ENCODE data around the gene RAET1G.
A peak's percentile ranks its signal among the peaks of the same experiment; 100 is the strongest.

The RAET1G gene

DNA sequence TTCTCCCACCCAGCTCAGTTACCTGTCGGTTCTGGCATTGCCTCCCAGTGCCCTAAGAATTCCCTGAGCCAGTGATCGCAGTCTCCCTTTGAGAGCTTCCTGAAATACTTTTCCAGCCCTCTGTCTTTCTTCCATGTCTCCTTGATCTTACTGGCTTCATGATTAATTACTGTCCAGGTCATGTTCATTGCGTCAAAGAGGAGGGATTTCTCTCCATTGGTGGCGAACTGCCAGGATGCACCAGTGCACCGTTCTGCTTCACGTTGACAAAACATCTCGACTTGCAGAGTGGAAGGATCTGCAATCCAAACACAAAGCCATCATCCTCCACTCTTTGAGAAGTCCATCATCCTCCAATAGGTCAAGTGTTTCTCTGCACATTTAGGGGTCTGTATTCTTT, 33.6 kb downstream of the RAET1G start:
- H3K4me3 ChIP-seq (ENCODE audit: low read length) = no peak overlapping the region
- TF ChIP-seq, protein P1, sequence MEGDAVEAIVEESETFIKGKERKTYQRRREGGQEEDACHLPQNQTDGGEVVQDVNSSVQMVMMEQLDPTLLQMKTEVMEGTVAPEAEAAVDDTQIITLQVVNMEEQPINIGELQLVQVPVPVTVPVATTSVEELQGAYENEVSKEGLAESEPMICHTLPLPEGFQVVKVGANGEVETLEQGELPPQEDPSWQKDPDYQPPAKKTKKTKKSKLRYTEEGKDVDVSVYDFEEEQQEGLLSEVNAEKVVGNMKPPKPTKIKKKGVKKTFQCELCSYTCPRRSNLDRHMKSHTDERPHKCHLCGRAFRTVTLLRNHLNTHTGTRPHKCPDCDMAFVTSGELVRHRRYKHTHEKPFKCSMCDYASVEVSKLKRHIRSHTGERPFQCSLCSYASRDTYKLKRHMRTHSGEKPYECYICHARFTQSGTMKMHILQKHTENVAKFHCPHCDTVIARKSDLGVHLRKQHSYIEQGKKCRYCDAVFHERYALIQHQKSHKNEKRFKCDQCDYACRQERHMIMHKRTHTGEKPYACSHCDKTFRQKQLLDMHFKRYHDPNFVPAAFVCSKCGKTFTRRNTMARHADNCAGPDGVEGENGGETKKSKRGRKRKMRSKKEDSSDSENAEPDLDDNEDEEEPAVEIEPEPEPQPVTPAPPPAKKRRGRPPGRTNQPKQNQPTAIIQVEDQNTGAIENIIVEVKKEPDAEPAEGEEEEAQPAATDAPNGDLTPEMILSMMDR (IDR thresholded peaks at IDR 0.05; ENCODE audit: insufficient read depth, low read depth, low read length, missing control alignments) = no peak
- peak; percentile 43 for DNase-seq (ENCODE audit: low read depth)

DNA sequence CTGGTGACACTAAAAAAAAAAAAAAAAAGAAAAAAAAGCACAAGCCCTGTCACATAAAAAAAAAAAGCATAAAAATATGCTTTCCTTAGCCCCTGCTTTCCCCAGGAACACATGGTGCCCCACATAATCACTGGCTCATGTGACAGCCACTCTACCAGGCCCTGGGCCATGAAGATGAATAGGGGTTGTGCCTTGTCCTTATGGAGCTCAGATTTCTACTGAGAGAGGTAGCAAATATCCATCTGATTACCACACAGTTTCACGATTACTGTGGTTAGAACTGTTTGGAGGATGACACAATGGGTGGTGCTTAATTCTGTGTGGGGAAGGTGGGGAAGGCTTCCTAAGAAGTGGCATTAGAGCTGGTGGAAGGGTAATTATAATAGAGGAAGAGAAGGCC, 34.3 kb downstream of the RAET1G start:
- TF ChIP-seq, protein P1 (IDR thresholded peaks at IDR 0.05; ENCODE audit: insufficient read depth, low read depth, low read length, missing control alignments) = no peak
- H3K4me3 ChIP-seq (ENCODE audit: low read length) = no peak overlapping the region
- peak; percentile 94 for DNase-seq (ENCODE audit: low read depth)

DNA sequence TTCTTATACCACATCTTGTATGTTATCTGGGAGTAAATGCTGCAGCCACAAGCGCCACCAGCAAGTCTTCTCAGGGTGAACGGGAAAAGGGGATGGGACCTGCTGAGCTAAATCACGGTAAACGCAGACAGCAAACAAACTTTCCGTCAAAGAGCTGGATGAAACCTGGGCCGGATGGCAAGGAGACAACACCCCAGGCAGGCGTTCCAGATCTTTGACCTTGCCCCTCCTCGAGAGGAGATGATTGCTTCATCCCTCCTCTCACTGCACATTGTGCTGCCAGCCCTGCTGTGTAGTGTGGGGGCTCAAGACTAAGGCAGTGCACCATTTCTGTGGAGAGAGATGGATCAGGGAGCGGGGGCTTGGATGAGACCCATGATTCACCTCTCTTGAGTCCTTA, 34.8 kb downstream of the RAET1G start:
- no peak overlapping the region for H3K4me3 ChIP-seq (ENCODE audit: low read length)
- peak; percentile 88 for DNase-seq (ENCODE audit: low read depth)
- TF ChIP-seq, protein P1 (IDR thresholded peaks at IDR 0.05; ENCODE audit: insufficient read depth, low read depth, low read length, missing control alignments) = no peak

DNA sequence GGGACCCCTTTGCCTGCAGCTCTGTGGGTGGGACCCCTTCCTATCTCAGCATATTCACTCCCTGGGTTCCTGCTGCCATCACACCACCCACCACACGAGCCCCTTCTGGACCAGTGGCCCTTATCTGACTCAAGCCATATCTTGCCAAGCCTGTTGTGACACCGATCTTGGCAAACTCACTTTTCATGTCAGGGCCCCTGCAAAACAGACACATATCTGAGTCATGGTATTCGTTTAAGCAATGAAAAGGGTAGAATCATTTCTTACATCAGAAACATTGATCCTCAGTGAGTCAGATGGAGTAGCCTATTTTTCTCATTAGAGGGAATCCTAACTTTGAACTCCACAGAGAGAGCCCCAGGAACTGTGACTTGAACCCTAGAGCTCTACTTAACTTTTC, 35.6 kb downstream of the RAET1G start:
- peak; percentile 98 for DNase-seq (ENCODE audit: low read depth)
- no peak overlapping the region for H3K4me3 ChIP-seq (ENCODE audit: low read length)
- TF ChIP-seq, protein P1 (IDR thresholded peaks at IDR 0.05; ENCODE audit: insufficient read depth, low read depth, low read length, missing control alignments) = no peak

DNA sequence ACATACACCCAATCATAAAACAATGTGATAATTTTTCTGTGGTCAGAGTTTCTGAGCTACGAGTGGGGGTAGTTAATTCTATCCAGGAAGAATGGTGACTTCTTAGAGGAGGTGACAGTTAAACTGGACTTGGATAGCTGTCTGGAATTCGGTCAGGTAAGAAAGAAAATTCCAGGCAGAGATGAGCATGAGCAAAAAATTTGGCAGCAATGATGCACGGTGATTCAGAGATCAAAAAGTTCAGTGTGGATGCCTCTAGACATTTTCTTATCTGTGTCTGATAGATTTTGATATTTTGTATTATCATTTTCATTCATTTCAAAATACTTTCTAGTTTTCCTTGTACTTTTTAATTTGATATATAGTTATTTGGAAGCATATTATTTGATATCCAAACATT, 37.0 kb downstream of the RAET1G start:
- no peak overlapping the region for H3K4me3 ChIP-seq (ENCODE audit: low read length)
- TF ChIP-seq, protein P1 (IDR thresholded peaks at IDR 0.05; ENCODE audit: insufficient read depth, low read depth, low read length, missing control alignments) = no peak
- DNase-seq (ENCODE audit: low read depth) = peak; percentile 60

DNA sequence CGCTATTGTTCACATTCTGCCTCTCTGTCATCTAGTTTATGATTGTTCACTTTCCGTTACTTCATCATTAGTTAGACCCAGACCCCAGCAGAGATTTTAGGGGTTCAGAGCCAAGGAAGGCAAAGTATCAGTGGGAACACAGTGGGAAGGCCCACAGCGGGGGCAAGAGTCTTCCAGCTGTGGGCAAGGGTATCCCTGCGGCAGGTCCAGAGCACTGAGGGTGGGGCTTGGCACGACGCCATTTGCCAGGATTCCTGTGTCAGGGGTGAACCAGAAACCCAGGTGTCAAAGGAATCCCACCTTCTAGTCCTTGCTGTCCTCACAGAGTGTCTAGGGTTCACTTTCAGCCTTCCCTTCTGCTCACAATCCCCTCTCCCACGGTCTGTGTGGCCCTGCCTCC, 38.3 kb downstream of the RAET1G start:
- no peak overlapping the region for H3K4me3 ChIP-seq (ENCODE audit: low read length)
- TF ChIP-seq, protein P1 (IDR thresholded peaks at IDR 0.05; ENCODE audit: insufficient read depth, low read depth, low read length, missing control alignments) = no peak
- no peak for DNase-seq (ENCODE audit: low read depth)

DNA sequence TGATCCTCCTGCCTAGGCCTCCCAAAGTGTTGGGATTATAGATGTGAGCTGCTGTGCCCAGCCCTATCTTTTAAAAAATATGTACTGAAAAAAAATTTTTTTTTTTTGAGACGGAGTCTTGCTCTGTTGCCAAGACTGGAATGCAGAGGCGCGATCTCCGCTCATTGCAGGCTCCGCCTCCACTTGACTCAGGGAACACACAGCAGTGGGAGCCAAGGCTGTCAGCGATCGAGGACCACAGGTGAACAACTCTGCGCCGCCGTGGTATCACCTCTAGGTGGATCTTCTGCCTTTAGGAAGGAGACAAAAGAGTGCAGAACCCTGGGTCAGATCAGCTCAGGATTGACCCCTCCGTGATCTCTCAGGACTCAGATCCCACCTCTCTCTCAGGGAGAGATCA, 38.7 kb downstream of the RAET1G start:
- TF ChIP-seq, protein P1 (IDR thresholded peaks at IDR 0.05; ENCODE audit: insufficient read depth, low read depth, low read length, missing control alignments) = no peak

More for the DNA sequence above, 38.7 kb downstream of the RAET1G start:
- no peak overlapping the region for H3K4me3 ChIP-seq (ENCODE audit: low read length)
- peak; percentile 80 for DNase-seq (ENCODE audit: low read depth)

Data from epithelial cell of esophagus (primary cell).